Suprapubic skin (tissue), 4 donors: Measurements from ENCODE around the gene ACAT2.

Experiments
- CTCF ChIP-seq, 2 donors: fragments of 200-600 bp in 1 of 2; fragments of 450-650 bp in 1 of 2; sonication (generic) in 1 of 2; IDR thresholded peaks; one replicate each; pipeline ENCODE4 v1.5.1; 2016 to 2019; ENCODE audit warnings: antibody characterized with exemption in 2 of 2, mild to moderate bottlenecking in 1 of 2, moderate library complexity in 1 of 2
- POLR2A ChIP-seq, 2 donors: fragments of 450-650 bp; IDR thresholded peaks; one replicate each; pipeline ENCODE4 v1.6.1; 2017; ENCODE audit warnings: antibody characterized with exemption in 2 of 2, mild to moderate bottlenecking in 2 of 2, moderate library complexity in 2 of 2
- POLR2AphosphoS5 ChIP-seq, 3 donors: sonication (generic); formaldehyde crosslinking; IDR thresholded peaks; one replicate each; pipeline ENCODE4 v1.6.1; 2017; ENCODE audit warnings: antibody characterized with exemption in 3 of 3

GRCh38 chr6:159753081-159753872 lies 8.6 kb upstream of the ACAT2 start:
- no peak for TF ChIP-seq POLR2A (IDR thresholded peaks at IDR 0.05)
- no peak for TF ChIP-seq POLR2AphosphoS5 (IDR thresholded peaks at IDR 0.05)
- no peak for TF ChIP-seq CTCF (IDR thresholded peaks at IDR 0.05)
